Measurements from ENCODE around the gene GPANK1. TPM values are rescaled to one million over a fixed set of nuclear protein-coding genes. Genes with fewer than 3 reads are reported as not detected.

GPANK1 gene
- total RNA-seq, 1 donor: 16.2 TPM

GRCh38 chr6:31691564-31692108, 26.8 kb upstream of the GPANK1 start:
- no peak for DNase-seq (ENCODE audit: low read depth in 2 of 3, low spot score in 2 of 3)

GRCh38 chr6:31691078-31691463, 26.3 kb upstream of the GPANK1 start:
- DNase-seq (ENCODE audit: low read depth in 2 of 3, low spot score in 2 of 3): no peak

- DNase-seq (ENCODE audit: low read depth in 2 of 3, low spot score in 2 of 3): no peak
Measured at GRCh38 chr6:31690231-31691077, 25.7 kb upstream of the GPANK1 start.

- DNase-seq (ENCODE audit: low read depth in 2 of 3, low spot score in 2 of 3): peak in 1 of 3 donors; percentile 33
Measured at GRCh38 chr6:31689249-31690110, 24.7 kb upstream of the GPANK1 start.

- DNase-seq (ENCODE audit: low read depth in 2 of 3, low spot score in 2 of 3): no peak
Measured at GRCh38 chr6:31687860-31688693, 23.3 kb upstream of the GPANK1 start.

GRCh38 chr6:31687321-31687720, 22.5 kb upstream of the GPANK1 start:
- no peak for DNase-seq (ENCODE audit: low read depth in 2 of 3, low spot score in 2 of 3)

- no peak for DNase-seq (ENCODE audit: low read depth in 2 of 3, low spot score in 2 of 3)
Measured at GRCh38 chr6:31686483-31686882, 21.7 kb upstream of the GPANK1 start.

- no peak for DNase-seq (ENCODE audit: low read depth in 2 of 3, low spot score in 2 of 3)
Measured at GRCh38 chr6:31683591-31683990, 18.8 kb upstream of the GPANK1 start.

- DNase-seq (ENCODE audit: low read depth in 2 of 3, low spot score in 2 of 3): peak; percentile 33 to 65 (median 44)
Measured at GRCh38 chr6:31681135-31681671, 16.4 kb upstream of the GPANK1 start.

GRCh38 chr6:31680226-31681134, 15.7 kb upstream of the GPANK1 start, which contains the start of gene LY6G5C:
LY6G5C (minus strand) TSS chr6:31681067; CDS start chr6:31680373, 694 bp downstream.
- DNase-seq (ENCODE audit: low read depth in 2 of 3, low spot score in 2 of 3): peak; percentile 41 to 69 (median 62)

- no peak for DNase-seq (ENCODE audit: low read depth in 2 of 3, low spot score in 2 of 3)
Measured at GRCh38 chr6:31677955-31678354, 13.2 kb upstream of the GPANK1 start.

GRCh38 chr6:31676904-31677303, 12.1 kb upstream of the GPANK1 start:
- no peak for DNase-seq (ENCODE audit: low read depth in 2 of 3, low spot score in 2 of 3)

- DNase-seq (ENCODE audit: low read depth in 2 of 3, low spot score in 2 of 3): no peak
Measured at GRCh38 chr6:31676322-31676903, 11.6 kb upstream of the GPANK1 start.

GRCh38 chr6:31669676-31670075, 4.9 kb upstream of the GPANK1 start, which contains the start of gene LY6G5B:
LY6G5B (plus strand) TSS chr6:31669976; CDS start chr6:31670951, 975 bp downstream.
- DNase-seq (ENCODE audit: low read depth in 2 of 3, low spot score in 2 of 3): no peak

- no peak for DNase-seq (ENCODE audit: low read depth in 2 of 3, low spot score in 2 of 3)
Measured at GRCh38 chr6:31666337-31666965, 1.7 kb upstream of the GPANK1 start.

GRCh38 chr6:31665501-31666336, 922 bp upstream of the GPANK1 start, which contains the start of gene CSNK2B:
CSNK2B (plus strand) TSS chr6:31666080; CDS start chr6:31666832, 752 bp downstream.
- DNase-seq (ENCODE audit: low read depth in 2 of 3, low spot score in 2 of 3): peak; percentile 89 to 99 (median 98)

Measured in hematopoietic multipotent progenitor cell (in vitro differentiated cells).